GM12878 (cell line): ENCODE measurements around the gene LMF1. TPM values are rescaled to one million over a fixed set of nuclear protein-coding genes. Genes with fewer than 3 reads are reported as not detected.
"Not testable (repeated sequence)": the region's sequence is repeated elsewhere in the genome, so short reads cannot be mapped to it uniquely, and the experiment has no call there.

Experiments used
- ATAC-seq: fragments of 200-7000 bp; cut with Tn5 transposase; 3 replicates; pipeline ENCODE4 v1.9.1; 2020; ENCODE audit warnings: mild to moderate bottlenecking, moderate library complexity
- BruUV-seq: library from RNA; stranded (reverse); fragments of 400-500 nt; replicated peaks from 2 replicates; lab custom pipeline; 2021; lab: Mats Ljungman, UMichigan
- CTCF ChIA-PET: fragments of 300-600 bp; sonication (Branson Sonifier 250); formaldehyde crosslinking; extraction: SDS; loops from one replicate; lab custom pipeline; 2021; ENCODE audit warnings: inconsistent platforms; lab: Yijun Ruan, JAX
- POLR2A ChIA-PET: fragments of 350-600 bp; formaldehyde crosslinking; extraction: SDS; loops from one replicate; lab custom pipeline; 2021; ENCODE audit warnings: inconsistent platforms; lab: Charles Lee
- RAD21 ChIA-PET: fragments of 300-600 bp; sonication (Branson Sonifier 250); formaldehyde crosslinking; loops from one replicate; lab custom pipeline; 2023; ENCODE audit warnings: antibody characterized with exemption; ENCODE audit not compliant: unreplicated experiment; lab: Charles Lee
- SMC1A ChIA-PET: fragments of 300-600 bp; sonication (Branson Sonifier 250); formaldehyde crosslinking; loops from one replicate; lab custom pipeline; 2023; ENCODE audit not compliant: unreplicated experiment, uncharacterized antibody; lab: Charles Lee
- DNase-seq: peaks from one replicate; pipeline ENCODE4 v3.0.0-alpha.2; 2011; ENCODE audit warnings: low read depth, low spot score
- FAIRE-seq: peaks from 3 replicates; lab custom pipeline; 2011; peaks lifted over from hg19 to GRCh38; lab: Jason Lieb, UNC
- H2AFZ ChIP-seq: 2 replicates; pipeline ENCODE4 v1.6.0; 2011; ENCODE audit warnings: low read depth, low read length, control low read depth; ENCODE audit not compliant: control insufficient read depth
- H3K27ac ChIP-seq: 2 replicates; pipeline ENCODE4 v1.5.1; 2011; ENCODE audit warnings: control low read depth; ENCODE audit not compliant: control insufficient read depth, insufficient read depth
- H3K27me3 ChIP-seq, 2 experiments: replicated peaks in 1 of 2; 2 replicates each; pipeline versions ENCODE4 v1.6.0 to v1.6.1; 2011; ENCODE audit warnings: low read length in 1 of 2; ENCODE audit not compliant: control insufficient read depth in 2 of 2, insufficient read depth in 2 of 2
- H3K36me3 ChIP-seq, 2 experiments: 2 replicates each; pipeline ENCODE4 v1.5.1; 2011; ENCODE audit warnings: low read length in 1 of 2; ENCODE audit not compliant: control insufficient read depth in 2 of 2, insufficient read depth in 2 of 2
- H3K4me1 ChIP-seq: 2 replicates; pipeline ENCODE4 v1.6.1; 2011; ENCODE audit warnings: mild to moderate bottlenecking, low read length, moderate library complexity, mixed read lengths; ENCODE audit not compliant: control insufficient read depth, insufficient read depth
- H3K4me2 ChIP-seq: 2 replicates; pipeline ENCODE4 v1.6.0; 2011; ENCODE audit warnings: control low read depth; ENCODE audit not compliant: control insufficient read depth, insufficient read depth
- H3K4me3 ChIP-seq: fragments of 200-600 bp; sonication (generic); 2 replicates; pipeline ENCODE4 v1.5.1; 2016
- H3K79me2 ChIP-seq: 2 replicates; pipeline ENCODE4 v1.6.0; 2011; ENCODE audit warnings: low read length; ENCODE audit not compliant: control insufficient read depth, insufficient read depth
- H3K9ac ChIP-seq: 2 replicates; pipeline ENCODE4 v1.8.0; 2011; ENCODE audit warnings: low read length, control low read depth, mixed read lengths; ENCODE audit not compliant: control insufficient read depth, insufficient read depth
- H3K9me3 ChIP-seq: replicated peaks from 3 replicates; pipeline ENCODE4 v1.5.1; 2011; ENCODE audit warnings: mild to moderate bottlenecking, low read length; ENCODE audit not compliant: control insufficient read depth, insufficient read depth
- H4K20me1 ChIP-seq: 2 replicates; pipeline ENCODE4 v1.6.0; 2011; ENCODE audit not compliant: control insufficient read depth, insufficient read depth
- BACH1 ChIP-seq: fragments of 450-650 bp; IDR thresholded peaks from 2 replicates; pipeline ENCODE4 v1.6.1; 2017; ENCODE audit warnings: mild to moderate bottlenecking, borderline replicate concordance
- CUX1 ChIP-seq: IDR thresholded peaks from 2 replicates; pipeline ENCODE4 v1.6.1; 2012; ENCODE audit warnings: improper control_type of control experiment, low read depth, low read length; ENCODE audit not compliant: insufficient replicate concordance
- EP300 ChIP-seq, 2 experiments: fragments of 150-350 bp in 1 of 2; IDR thresholded peaks; 2 replicates each; pipeline ENCODE4 v1.6.1; 2011 to 2012; ENCODE audit warnings: low read depth in 2 of 2, low read length in 2 of 2, borderline replicate concordance in 1 of 2, improper control_type of control experiment in 1 of 2, inconsistent platforms in 1 of 2; ENCODE audit not compliant: control insufficient read depth in 1 of 2
- PBX3 ChIP-seq: IDR thresholded peaks from 2 replicates; pipeline ENCODE4 v1.6.1; 2011; ENCODE audit warnings: mild to moderate bottlenecking, low read depth, low read length, moderate library complexity; ENCODE audit not compliant: insufficient replicate concordance
- SREBF1 ChIP-seq: IDR thresholded peaks from 2 replicates; pipeline ENCODE4 v1.6.1; 2012; ENCODE audit warnings: mild to moderate bottlenecking, low read length
- WGBS: methylation state at CpG from one replicate; pipeline ENCODE4 v1.1.6; 2016; ENCODE audit warnings: low lambda C conversion rate; ENCODE audit not compliant: insufficient replicate concordance, insufficient coverage; ENCODE audit errors: missing lambda C conversion rate; 5-methylcytosine and 5-hydroxymethylcytosine counted together
- in situ Hi-C: fragments of 300-500 bp; cut with MboI; formaldehyde crosslinking; loops from 9 replicates; pipeline ENCODE4 v1.14.3; 2018; ENCODE audit warnings: mixed read lengths
- intact Hi-C: fragments of 100-400 bp; cut with micrococcal nuclease; formaldehyde crosslinking; loops from one replicate; pipeline ENCODE4 v1.14.2; 2022; ENCODE audit not compliant: unreplicated experiment
- polyA plus RNA-seq, 11 experiments: library from polyadenylated mRNA; depleted of rRNA in 4 of 11; unstranded in 6 of 11; stranded (reverse) in 5 of 11; fragments of >200 nt; fragmentation: Nextera tagmentation in 4 of 11; fragmentation: Illumina TruSeq in 1 of 11; extraction: Ambion mirVana in 4 of 11; extraction: Trizol in 1 of 11; gene quantifications; 1 replicate in 1 of 11; 2 replicates in 10 of 11; pipeline versions ENCODE4 v1.2.1 to v1.2.3, GENCODE V29; 2011 to 2016; ENCODE audit warnings: inconsistent platforms in 2 of 11, missing spikeins in 2 of 11, low read depth in 1 of 11
- total RNA-seq, 4 experiments: library from RNA; depleted of rRNA in 3 of 4; stranded (reverse); fragments of >200 nt in 3 of 4; fragmentation: Illumina TruSeq in 1 of 4; extraction: Trizol in 1 of 4; gene quantifications; 2 replicates each; pipeline versions ENCODE4 v1.2.1 to v1.2.3, GENCODE V29; 2013 to 2021

Gene LMF1
- total and polyA plus RNA-seq, 10 of the 15 experiments (the other 5 are each of a cell fraction or from before 2014, with no cell fraction given) = 0.18 to 3.2 (median 1.4) TPM; not detected in 1

- H3K9ac ChIP-seq, H3K4me3 ChIP-seq, DNase-seq, H3K27me3 ChIP-seq, H3K4me1 ChIP-seq, intact Hi-C loops, H3K9me3 ChIP-seq, H3K79me2 ChIP-seq, BruUV-seq, FAIRE-seq, CTCF ChIA-PET, H4K20me1 ChIP-seq, POLR2A ChIA-PET, H3K27ac ChIP-seq, H3K36me3 ChIP-seq, SMC1A ChIA-PET, H2AFZ ChIP-seq, RAD21 ChIA-PET, ATAC-seq, in situ Hi-C loops, H3K4me2 ChIP-seq: not testable (repeated sequence)
- 66% methylated on average over 17 of the region's 17 CpGs for WGBS
Measured at GRCh38 chr16:947922-948303, 22.9 kb downstream of the LMF1 start.

- no peaks in the 10 kb centered on the region for H3K36me3 ChIP-seq
- H2AFZ ChIP-seq = no peak overlapping the region
- WGBS = 71% methylated on average over 21 of the region's 21 CpGs
- no peak overlapping the region for H3K9ac ChIP-seq
- no peaks in the 10 kb centered on the region for H3K79me2 ChIP-seq
- POLR2A ChIA-PET = no interaction called here
- ATAC-seq (no peak), DNase-seq (no peak), FAIRE-seq (no peak)
- intact Hi-C loops (no loop called here), in situ Hi-C loops (no loop called here)
- TF ChIP-seq EP300 (IDR thresholded peaks at IDR 0.05; ENCODE audit: borderline replicate concordance in 1 of 2, control insufficient read depth in 1 of 2, low read depth in 2 of 2, low read length in 2 of 2) = no peak
- TF ChIP-seq SREBF1 = no peak
- no peak for TF ChIP-seq CUX1
- no peak for TF ChIP-seq PBX3
- no peak for TF ChIP-seq BACH1
- BruUV-seq = no TSS peak
- no peaks in the 10 kb centered on the region; the same call in 1 of the 3 replicates for H3K9me3 ChIP-seq
- H3K27me3 ChIP-seq = no peaks in the 10 kb centered on the region
- no peaks in the 10 kb centered on the region for H3K4me1 ChIP-seq
- H3K27ac ChIP-seq = no peak overlapping the region
- H4K20me1 ChIP-seq = no peaks in the 10 kb centered on the region
- SMC1A ChIA-PET = no interaction called here
- H3K4me3 ChIP-seq = no peak overlapping the region
- H3K4me2 ChIP-seq = no peak overlapping the region
- CTCF ChIA-PET = no interaction called here
- RAD21 ChIA-PET = no interaction called here
Measured at GRCh38 chr16:947255-947921, 23.4 kb downstream of the LMF1 start.
